IMR-90 (cell line): ENCODE results near the gene BRAF. TPM values are rescaled to one million over a fixed set of nuclear protein-coding genes. Genes with fewer than 3 reads are reported as not detected.

ENCODE experiments used
- ATAC-seq: fragments of 200-7000 bp; cut with Tn5 transposase; 2 replicates; pipeline ENCODE4 v1.9.1; 2020; ENCODE audit warnings: low read depth, mild to moderate bottlenecking, moderate library complexity
- BruUV-seq: library from RNA; stranded (reverse); fragments of 400-500 nt; replicated peaks from 2 replicates; lab custom pipeline; 2021; lab: Mats Ljungman, UMichigan
- CTCF ChIA-PET: fragments of 300-600 bp; formaldehyde crosslinking; extraction: SDS; loops from one replicate; lab custom pipeline; 2021; ENCODE audit warnings: antibody characterized with exemption; lab: Yijun Ruan, JAX
- POLR2A ChIA-PET: fragments of 300-600 bp; sonication (Branson Sonifier 250); formaldehyde crosslinking; loops from one replicate; lab custom pipeline; 2022; ENCODE audit warnings: antibody characterized with exemption; ENCODE audit not compliant: unreplicated experiment; lab: Charles Lee
- DNase-seq: peaks from one replicate; pipeline ENCODE4 v3.0.0; 2013
- H2AFZ ChIP-seq: replicated peaks from 2 replicates; pipeline ENCODE3; 2013; ENCODE audit warnings: low read length, mild to moderate bottlenecking; ENCODE audit not compliant: poor library complexity
- H2AK5ac ChIP-seq: 2 replicates; pipeline ENCODE4 v1.6.1; 2013; ENCODE audit warnings: low read depth, low read length, inconsistent platforms
- H2AK9ac ChIP-seq: replicated peaks from 2 replicates; pipeline ENCODE3; 2013; ENCODE audit warnings: mild to moderate bottlenecking, low read depth, low read length, moderate library complexity; ENCODE audit not compliant: poor library complexity
- H2BK120ac ChIP-seq: 2 replicates; pipeline ENCODE4 v1.6.1; 2013; ENCODE audit warnings: low read depth, low read length, inconsistent platforms
- H2BK15ac ChIP-seq: 3 replicates; pipeline ENCODE4 v1.6.1; 2013; ENCODE audit warnings: low read depth, low read length, inconsistent platforms
- H2BK20ac ChIP-seq: 2 replicates; pipeline ENCODE4 v1.6.1; 2013; ENCODE audit warnings: low read depth, mild to moderate bottlenecking, inconsistent platforms, low read length, moderate library complexity
- H2BK5ac ChIP-seq: 2 replicates; pipeline ENCODE4 v1.6.1; 2013; ENCODE audit warnings: mild to moderate bottlenecking, low read depth, low read length, inconsistent platforms; ENCODE audit not compliant: poor library complexity, severe bottlenecking
- H3K14ac ChIP-seq: replicated peaks from 2 replicates; pipeline ENCODE4 v1.6.1; 2013; ENCODE audit warnings: low read depth, low read length, inconsistent platforms
- H3K18ac ChIP-seq: 2 replicates; pipeline ENCODE4 v1.6.1; 2013; ENCODE audit warnings: low read depth, low read length, control low read depth
- H3K23ac ChIP-seq: 2 replicates; pipeline ENCODE4 v1.6.1; 2013; ENCODE audit warnings: low read depth, low read length, inconsistent platforms
- H3K27ac ChIP-seq: 2 replicates; pipeline ENCODE4 v1.5.1; 2013; ENCODE audit warnings: mild to moderate bottlenecking, control low read depth, low read length; ENCODE audit not compliant: insufficient read depth
- H3K27me3 ChIP-seq: 2 replicates; pipeline ENCODE4 v1.6.1; 2013; ENCODE audit warnings: low read length; ENCODE audit not compliant: control insufficient read depth, insufficient read depth
- H3K36me3 ChIP-seq: 2 replicates; pipeline ENCODE4 v1.6.1; 2013; ENCODE audit warnings: low read length, mixed read lengths; ENCODE audit not compliant: control insufficient read depth, insufficient read depth
- H3K4ac ChIP-seq: 2 replicates; pipeline ENCODE4 v1.6.1; 2013; ENCODE audit warnings: low read depth, low read length, inconsistent platforms
- H3K4me1 ChIP-seq: 2 replicates; pipeline ENCODE4 v1.6.1; 2013; ENCODE audit warnings: low read length, mixed read lengths; ENCODE audit not compliant: control insufficient read depth, insufficient read depth
- H3K4me2 ChIP-seq: 2 replicates; pipeline ENCODE4 v1.6.1; 2013; ENCODE audit warnings: low read depth, mild to moderate bottlenecking, control low read depth, low read length, moderate library complexity
- H3K4me3 ChIP-seq: 2 replicates; pipeline ENCODE4 v1.5.1; 2013; ENCODE audit warnings: low read depth, mild to moderate bottlenecking, control low read depth, low read length, moderate library complexity; ENCODE audit not compliant: insufficient read depth
- H3K56ac ChIP-seq: 2 replicates; pipeline ENCODE4 v1.6.1; 2013; ENCODE audit warnings: low read length, inconsistent platforms; ENCODE audit not compliant: insufficient read depth; ENCODE audit errors: extremely low read depth
- H3K79me1 ChIP-seq, 2 experiments: 2 replicates each; pipeline ENCODE4 v1.6.1; 2013; ENCODE audit warnings: low read length in 2 of 2, inconsistent platforms in 1 of 2, low read depth in 1 of 2
- H3K9ac ChIP-seq: 2 replicates; pipeline ENCODE4 v1.6.1; 2013; ENCODE audit warnings: low read depth, low read length, control low read depth
- H3K9me1 ChIP-seq: 2 replicates; pipeline ENCODE4 v1.6.1; 2013; ENCODE audit warnings: low read length, inconsistent platforms; ENCODE audit not compliant: insufficient read depth
- H3K9me3 ChIP-seq: 2 replicates; pipeline ENCODE4 v1.6.1; 2013; ENCODE audit warnings: low read length; ENCODE audit not compliant: control insufficient read depth, insufficient read depth
- H4K20me1 ChIP-seq: 2 replicates; pipeline ENCODE4 v1.6.1; 2013; ENCODE audit warnings: low read length, inconsistent platforms; ENCODE audit not compliant: insufficient read depth
- H4K5ac ChIP-seq: 2 replicates; pipeline ENCODE4 v1.6.1; 2013; ENCODE audit warnings: mild to moderate bottlenecking, low read depth, low read length, control low read depth
- H4K8ac ChIP-seq, 2 experiments: 2 replicates each; pipeline ENCODE4 v1.6.1; 2013; ENCODE audit warnings: low read depth in 2 of 2, low read length in 2 of 2, control low read depth in 1 of 2, inconsistent platforms in 1 of 2
- H4K91ac ChIP-seq: 2 replicates; pipeline ENCODE4 v1.6.1; 2013; ENCODE audit warnings: low read depth, low read length, inconsistent platforms; ENCODE audit not compliant: insufficient read depth
- BHLHE40 ChIP-seq: fragments of 150-350 bp; IDR thresholded peaks from 2 replicates; pipeline ENCODE4 v1.6.1; 2016; ENCODE audit warnings: mild to moderate bottlenecking, low read depth, low read length
- CEBPB ChIP-seq: IDR thresholded peaks from 2 replicates; pipeline ENCODE4 v1.6.1; 2012; ENCODE audit warnings: low read depth, low read length, improper control_type of control experiment
- CHD1 ChIP-seq: IDR thresholded peaks from 2 replicates; pipeline ENCODE4 v1.6.1; 2012; ENCODE audit warnings: low read depth, low read length, improper control_type of control experiment
- ELK1 ChIP-seq: fragments of 150-350 bp; IDR thresholded peaks from 2 replicates; pipeline ENCODE4 v1.6.1; 2016; ENCODE audit warnings: low read depth, mild to moderate bottlenecking, low read length, moderate library complexity, borderline replicate concordance
- FOS ChIP-seq: fragments of 150-350 bp; IDR thresholded peaks from 2 replicates; pipeline ENCODE4 v1.6.1; 2016; ENCODE audit warnings: low read depth, low read length
- MAFK ChIP-seq: IDR thresholded peaks from 2 replicates; pipeline ENCODE4 v1.6.1; 2012; ENCODE audit warnings: low read depth, low read length, improper control_type of control experiment
- MAZ ChIP-seq: IDR thresholded peaks from 2 replicates; pipeline ENCODE4 v1.6.1; 2012; ENCODE audit warnings: low read depth, mild to moderate bottlenecking, low read length, improper control_type of control experiment, moderate library complexity, borderline replicate concordance
- MXI1 ChIP-seq: IDR thresholded peaks from 2 replicates; pipeline ENCODE4 v1.6.1; 2012; ENCODE audit warnings: low read depth, mild to moderate bottlenecking, low read length, moderate library complexity, borderline replicate concordance
- NFE2L2 ChIP-seq: fragments of 150-350 bp; IDR thresholded peaks from 2 replicates; pipeline ENCODE4 v1.6.1; 2016; ENCODE audit warnings: low read depth, mild to moderate bottlenecking, low read length
- POLR2A ChIP-seq: IDR thresholded peaks from 2 replicates; pipeline ENCODE4 v1.6.1; 2012; ENCODE audit warnings: mild to moderate bottlenecking, low read depth, low read length
- RAD21 ChIP-seq: IDR thresholded peaks from 2 replicates; pipeline ENCODE4 v1.6.1; 2012; ENCODE audit warnings: low read length, improper control_type of control experiment
- RCOR1 ChIP-seq: IDR thresholded peaks from 2 replicates; pipeline ENCODE4 v1.6.1; 2012; ENCODE audit warnings: mild to moderate bottlenecking, low read length, improper control_type of control experiment; ENCODE audit not compliant: insufficient replicate concordance
- RFX5 ChIP-seq: IDR thresholded peaks from 2 replicates; pipeline ENCODE4 v1.8.0; 2012; ENCODE audit warnings: low read depth, mild to moderate bottlenecking, low read length, moderate library complexity
- SMC3 ChIP-seq: fragments of 150-350 bp; IDR thresholded peaks from 2 replicates; pipeline ENCODE4 v1.6.1; 2016; ENCODE audit warnings: low read depth, mild to moderate bottlenecking, antibody characterized with exemption, low read length, moderate library complexity
- USF2 ChIP-seq: fragments of 150-350 bp; IDR thresholded peaks from 2 replicates; pipeline ENCODE4 v1.6.1; 2017; ENCODE audit warnings: mild to moderate bottlenecking, antibody characterized with exemption, low read length, low read depth
- WGBS, 2 experiments: methylation state at CpG; one replicate each; pipeline versions ENCODE4 v1.1.5 to v1.1.7; 2013; ENCODE audit warnings: missing lambda C conversion rate in 2 of 2; ENCODE audit not compliant: insufficient read length in 1 of 2; ENCODE audit errors: extremely low coverage in 2 of 2; 5-methylcytosine and 5-hydroxymethylcytosine counted together
- dilution Hi-C: fragments of 300-500 bp; cut with HindIII; formaldehyde crosslinking; loops from one replicate; pipeline ENCODE4 v1.14.3; 2018; ENCODE audit warnings: low sequenced_read_pairs; ENCODE audit not compliant: unreplicated experiment
- in situ Hi-C: fragments of 300-500 bp; cut with MboI; formaldehyde crosslinking; loops from 3 replicates; pipeline ENCODE4 v1.14.3; 2019; ENCODE audit warnings: low sequenced_read_pairs, inconsistent platforms, mixed read lengths
- intact Hi-C: fragments of 100-400 bp; cut with micrococcal nuclease; formaldehyde crosslinking; loops from 2 replicates; pipeline ENCODE4 v1.10.0; 2022
- polyA plus RNA-seq, 3 experiments: library from polyadenylated mRNA; depleted of rRNA; stranded (reverse); fragments of >200 nt; gene quantifications; 2 replicates each; pipeline ENCODE4 v1.2.3, GENCODE V29; 2012; ENCODE audit warnings: low replicate concordance in 1 of 3
- total RNA-seq: library from RNA; depleted of rRNA; stranded (reverse); fragments of >200 nt; gene quantifications from 2 replicates; pipeline ENCODE4 v1.2.3, GENCODE V29; 2012
- TF ChIP-seq, protein P1 (sequence below): conservative IDR thresholded peaks from 2 replicates; pipeline ENCODE4 v1.5.1; 2012; ENCODE audit warnings: mild to moderate bottlenecking, low read depth, low read length, improper control_type of control experiment

BRAF gene
- total and polyA plus RNA-seq, 2 of the 4 experiments (the other 2 are of a cell fraction): 5.7 to 12.9 TPM

DNA sequence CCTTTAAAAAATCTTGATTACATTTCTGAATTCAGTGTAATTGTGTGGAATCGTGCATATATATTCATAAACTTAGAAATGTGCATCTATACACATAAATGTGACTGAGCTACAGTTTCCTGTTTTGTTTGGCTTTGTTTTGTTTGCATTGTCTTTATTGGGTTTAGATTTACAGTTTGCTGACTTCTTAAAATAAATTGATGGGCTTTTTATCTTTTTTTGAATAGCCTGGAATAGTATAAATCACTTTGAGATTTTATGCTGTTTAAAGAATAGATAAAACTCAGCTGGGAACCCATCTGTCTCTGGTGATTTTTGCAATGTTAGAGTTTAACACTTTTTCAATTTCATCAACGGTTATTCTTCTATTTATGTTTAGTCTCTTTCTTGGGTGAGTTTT, 21.2 kb upstream of the BRAF start:
- ChIA-PET CTCF (no interaction called here), POLR2A (no interaction called here)
- H3K36me3 ChIP-seq: no peaks in the 10 kb centered on the region
- no peak overlapping the region for H3K56ac ChIP-seq
- dilution Hi-C loops: no loop called here
- H3K4me3 ChIP-seq: no peak overlapping the region
- H3K4me2 ChIP-seq: no peak overlapping the region
- H2BK5ac ChIP-seq: no peak overlapping the region
- no peak overlapping the region for H2AK5ac ChIP-seq
- intact Hi-C loops: no loop called here
- TF ChIP-seq SMC3 (no peak), MAFK (no peak), BHLHE40 (no peak), CHD1 (no peak), RFX5 (no peak), POLR2A (no peak), RCOR1 (no peak), CEBPB (no peak), MAZ (no peak), RAD21 (no peak), MXI1 (no peak), USF2 (no peak), FOS (no peak), NFE2L2 (no peak), ELK1 (no peak)
- TF ChIP-seq, protein P1, sequence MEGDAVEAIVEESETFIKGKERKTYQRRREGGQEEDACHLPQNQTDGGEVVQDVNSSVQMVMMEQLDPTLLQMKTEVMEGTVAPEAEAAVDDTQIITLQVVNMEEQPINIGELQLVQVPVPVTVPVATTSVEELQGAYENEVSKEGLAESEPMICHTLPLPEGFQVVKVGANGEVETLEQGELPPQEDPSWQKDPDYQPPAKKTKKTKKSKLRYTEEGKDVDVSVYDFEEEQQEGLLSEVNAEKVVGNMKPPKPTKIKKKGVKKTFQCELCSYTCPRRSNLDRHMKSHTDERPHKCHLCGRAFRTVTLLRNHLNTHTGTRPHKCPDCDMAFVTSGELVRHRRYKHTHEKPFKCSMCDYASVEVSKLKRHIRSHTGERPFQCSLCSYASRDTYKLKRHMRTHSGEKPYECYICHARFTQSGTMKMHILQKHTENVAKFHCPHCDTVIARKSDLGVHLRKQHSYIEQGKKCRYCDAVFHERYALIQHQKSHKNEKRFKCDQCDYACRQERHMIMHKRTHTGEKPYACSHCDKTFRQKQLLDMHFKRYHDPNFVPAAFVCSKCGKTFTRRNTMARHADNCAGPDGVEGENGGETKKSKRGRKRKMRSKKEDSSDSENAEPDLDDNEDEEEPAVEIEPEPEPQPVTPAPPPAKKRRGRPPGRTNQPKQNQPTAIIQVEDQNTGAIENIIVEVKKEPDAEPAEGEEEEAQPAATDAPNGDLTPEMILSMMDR: no peak
- no peak overlapping the region for H3K4ac ChIP-seq
- no peak overlapping the region for H2BK20ac ChIP-seq
- H4K8ac ChIP-seq: no peak overlapping the region
- no peak for DNase-seq
- H3K79me1 ChIP-seq: no peaks in the 10 kb centered on the region
- no peak for ATAC-seq
- no peak overlapping the region for H3K27ac ChIP-seq
- in situ Hi-C loops: no loop called here
- no peak overlapping the region for H3K9ac ChIP-seq
- H3K14ac ChIP-seq: no peak overlapping the region
- no peak overlapping the region for H3K23ac ChIP-seq
- no peaks in the 10 kb centered on the region for H3K4me1 ChIP-seq
- no peaks in the 10 kb centered on the region for H3K9me3 ChIP-seq
- H4K91ac ChIP-seq: no peak overlapping the region
- no peak overlapping the region for H3K18ac ChIP-seq
- H2AK9ac ChIP-seq: no peak overlapping the region
- H3K27me3 ChIP-seq: no peaks in the 10 kb centered on the region
- no peak overlapping the region for H2AFZ ChIP-seq
- no peaks in the 10 kb centered on the region for H3K9me1 ChIP-seq
- no TSS peak for BruUV-seq
- WGBS, 2 experiments: no CpG with 5 or more reads among the region's 2 CpGs
- H4K5ac ChIP-seq: no peak overlapping the region
- no peak overlapping the region for H2BK120ac ChIP-seq
- H2BK15ac ChIP-seq: no peak overlapping the region
- H4K20me1 ChIP-seq: no peaks in the 10 kb centered on the region
